ENCODE results near the gene CUBN. TPM values are rescaled to one million over a fixed set of nuclear protein-coding genes. Genes with fewer than 3 reads are reported as not detected.

The CUBN gene
- total RNA-seq, 1 experiment from 2014 or later, result not detected

DNA sequence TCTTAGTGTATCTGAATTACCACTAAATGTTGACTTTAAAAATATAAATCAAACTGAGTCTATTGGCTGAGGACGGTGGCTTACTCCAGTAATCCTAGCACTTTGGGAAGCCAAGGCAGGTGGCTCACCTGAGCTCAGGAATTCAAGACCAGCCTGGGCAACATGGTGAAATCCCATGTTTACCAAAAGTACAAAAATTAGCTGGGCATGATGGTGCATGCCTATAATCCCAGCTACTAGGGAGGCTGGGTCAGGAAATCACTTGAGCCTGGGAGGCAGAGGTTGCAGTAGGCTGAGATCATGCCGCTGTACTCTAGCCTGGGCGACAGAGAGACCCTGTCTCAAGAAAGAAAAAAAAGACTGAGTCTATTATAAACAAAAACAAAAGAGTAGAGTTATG, 205.9 kb downstream of the CUBN start:
- Histone ChIP-seq H3K36me3 (ENCODE audit: insufficient read depth, low read length) (no peaks in the 10 kb centered on the region), H3K27ac (ENCODE audit: low read length) (no peak overlapping the region), H3K4me3 (ENCODE audit: low read length) (no peak overlapping the region), H4K20me1 (ENCODE audit: insufficient read depth, low read depth, low read length) (no peaks in the 10 kb centered on the region), H3K9me3 (ENCODE audit: low read length) (no peaks in the 10 kb centered on the region), H3K9me2 (replicated peaks; ENCODE audit: insufficient read depth, low read length) (no peaks in the 10 kb centered on the region), H3K4me2 (ENCODE audit: low read depth, low read length, poor library complexity, severe bottlenecking) (no peak overlapping the region), H3K79me2 (ENCODE audit: low read length) (no peaks in the 10 kb centered on the region), H3K27me3 (ENCODE audit: low read length) (no peaks in the 10 kb centered on the region), H3K9ac (ENCODE audit: low read length) (no peak overlapping the region), H3K4me1 (ENCODE audit: low read length) (no peaks in the 10 kb centered on the region), H2AFZ (ENCODE audit: low read length) (no peak overlapping the region)
- DNase-seq, result no peak

DNA sequence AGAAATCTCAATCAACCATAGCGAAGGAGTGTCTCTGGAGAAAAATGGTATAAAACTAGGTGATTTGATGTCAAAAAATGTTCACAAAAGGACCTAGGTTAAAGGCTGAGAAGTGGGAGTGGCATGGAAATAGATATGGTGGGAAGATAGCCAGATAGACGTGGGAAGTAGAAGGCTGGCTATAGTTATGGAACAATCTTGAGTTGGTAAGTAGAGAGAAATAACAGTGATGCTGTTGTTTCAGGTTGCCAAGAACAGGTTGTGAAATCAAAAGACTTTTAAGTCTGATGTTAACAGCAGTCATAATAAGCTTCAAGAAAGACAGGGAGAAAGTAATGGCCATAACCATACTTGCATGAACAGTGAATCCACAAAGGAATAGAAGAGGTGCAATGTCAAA, 206.3 kb downstream of the CUBN start:
- no peaks in the 10 kb centered on the region for H3K36me3 ChIP-seq (ENCODE audit: insufficient read depth, low read length)
- H4K20me1 ChIP-seq (ENCODE audit: insufficient read depth, low read depth, low read length), result no peaks in the 10 kb centered on the region
- no peak overlapping the region for H3K4me3 ChIP-seq (ENCODE audit: low read length)
- H3K4me1 ChIP-seq (ENCODE audit: low read length), result no peaks in the 10 kb centered on the region
- H2AFZ ChIP-seq (ENCODE audit: low read length), result no peak overlapping the region
- no peaks in the 10 kb centered on the region for H3K27me3 ChIP-seq (ENCODE audit: low read length)
- no peaks in the 10 kb centered on the region for H3K9me2 ChIP-seq (replicated peaks; ENCODE audit: insufficient read depth, low read length)
- H3K27ac ChIP-seq (ENCODE audit: low read length), result no peak overlapping the region
- H3K79me2 ChIP-seq (ENCODE audit: low read length), result no peaks in the 10 kb centered on the region
- no peaks in the 10 kb centered on the region for H3K9me3 ChIP-seq (ENCODE audit: low read length)
- DNase-seq, result no peak
- H3K9ac ChIP-seq (ENCODE audit: low read length), result no peak overlapping the region
- H3K4me2 ChIP-seq (ENCODE audit: low read depth, low read length, poor library complexity, severe bottlenecking), result no peak overlapping the region

DNA sequence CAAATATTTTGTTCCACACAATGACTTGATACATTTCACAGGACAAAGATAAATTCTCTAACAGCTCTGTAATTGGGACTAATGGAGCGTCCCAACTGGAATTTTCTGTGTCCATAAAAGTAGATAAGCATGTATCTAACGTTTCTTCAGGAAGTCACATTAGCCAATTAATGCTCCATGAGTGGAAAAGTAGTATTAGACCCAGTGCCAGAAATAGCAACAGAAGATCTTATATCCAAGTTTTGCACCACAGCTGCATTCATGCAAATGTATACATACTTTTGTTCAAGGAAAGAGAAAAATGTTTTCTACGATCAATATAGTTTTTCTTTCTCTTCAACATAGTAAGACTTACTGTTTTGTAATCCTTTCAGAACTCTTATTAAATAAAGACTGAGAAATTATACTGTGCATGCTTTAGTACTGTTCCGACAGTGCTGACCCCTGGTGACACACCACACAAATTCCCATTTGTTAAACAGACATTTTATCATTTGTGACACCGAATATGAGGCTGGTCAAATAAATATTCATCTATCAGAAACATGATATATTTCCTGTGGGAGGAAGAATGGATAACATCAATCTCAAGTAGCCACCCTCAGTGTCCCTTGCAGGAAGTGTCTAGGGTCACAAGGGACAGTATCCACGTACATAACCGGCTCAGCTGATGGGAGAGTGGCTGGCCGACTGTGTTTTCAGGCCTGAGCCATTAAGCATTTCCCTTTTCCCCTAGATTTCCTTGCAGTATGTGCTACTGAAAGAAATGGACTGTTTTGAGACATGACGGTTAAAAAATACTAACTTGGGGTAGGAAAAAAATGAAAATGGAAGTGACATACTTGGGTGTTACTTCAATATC, 210.3 kb downstream of the CUBN start:
- Histone ChIP-seq H3K9me3 (ENCODE audit: low read length) (no peaks in the 10 kb centered on the region), H3K9ac (ENCODE audit: low read length) (no peak overlapping the region), H3K27ac (ENCODE audit: low read length) (no peak overlapping the region), H3K4me2 (ENCODE audit: low read depth, low read length, poor library complexity, severe bottlenecking) (no peak overlapping the region), H3K4me1 (ENCODE audit: low read length) (no peaks in the 10 kb centered on the region), H3K9me2 (replicated peaks; ENCODE audit: insufficient read depth, low read length) (no peaks in the 10 kb centered on the region), H3K4me3 (ENCODE audit: low read length) (no peak overlapping the region), H2AFZ (ENCODE audit: low read length) (no peak overlapping the region), H4K20me1 (ENCODE audit: insufficient read depth, low read depth, low read length) (no peaks in the 10 kb centered on the region), H3K79me2 (ENCODE audit: low read length) (no peaks in the 10 kb centered on the region), H3K36me3 (ENCODE audit: insufficient read depth, low read length) (no peaks in the 10 kb centered on the region), H3K27me3 (ENCODE audit: low read length) (no peaks in the 10 kb centered on the region)
- DNase-seq, result no peak

DNA sequence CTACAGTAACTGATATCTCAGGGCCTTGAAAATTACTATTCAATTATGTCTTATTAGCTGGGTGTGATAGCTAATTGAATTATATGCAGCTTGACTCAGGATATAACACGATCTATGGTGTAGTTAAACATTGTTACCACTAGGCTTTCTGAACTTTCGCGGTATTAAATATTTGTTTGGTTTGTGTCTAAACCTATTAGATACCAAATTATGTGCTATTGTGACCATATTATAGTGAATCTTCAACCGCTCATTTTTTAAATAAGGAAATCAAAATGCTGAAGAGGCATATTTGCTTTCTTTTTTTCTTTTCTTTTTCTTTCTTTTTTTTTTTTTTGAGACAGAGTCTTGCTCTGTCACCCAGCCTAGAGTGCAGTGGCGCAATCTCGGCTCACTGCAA, 213.1 kb downstream of the CUBN start:
- Histone ChIP-seq H2AFZ (ENCODE audit: low read length) (no peak overlapping the region), H3K27ac (ENCODE audit: low read length) (no peak overlapping the region), H3K79me2 (ENCODE audit: low read length) (no peaks in the 10 kb centered on the region), H3K9me2 (replicated peaks; ENCODE audit: insufficient read depth, low read length) (no peaks in the 10 kb centered on the region), H3K4me3 (ENCODE audit: low read length) (no peak overlapping the region), H3K4me1 (ENCODE audit: low read length) (no peaks in the 10 kb centered on the region), H3K36me3 (ENCODE audit: insufficient read depth, low read length) (no peaks in the 10 kb centered on the region), H3K9ac (ENCODE audit: low read length) (no peak overlapping the region), H3K9me3 (ENCODE audit: low read length) (no peaks in the 10 kb centered on the region), H4K20me1 (ENCODE audit: insufficient read depth, low read depth, low read length) (no peaks in the 10 kb centered on the region), H3K27me3 (ENCODE audit: low read length) (no peaks in the 10 kb centered on the region), H3K4me2 (ENCODE audit: low read depth, low read length, poor library complexity, severe bottlenecking) (no peak overlapping the region)
- DNase-seq, result no peak

DNA sequence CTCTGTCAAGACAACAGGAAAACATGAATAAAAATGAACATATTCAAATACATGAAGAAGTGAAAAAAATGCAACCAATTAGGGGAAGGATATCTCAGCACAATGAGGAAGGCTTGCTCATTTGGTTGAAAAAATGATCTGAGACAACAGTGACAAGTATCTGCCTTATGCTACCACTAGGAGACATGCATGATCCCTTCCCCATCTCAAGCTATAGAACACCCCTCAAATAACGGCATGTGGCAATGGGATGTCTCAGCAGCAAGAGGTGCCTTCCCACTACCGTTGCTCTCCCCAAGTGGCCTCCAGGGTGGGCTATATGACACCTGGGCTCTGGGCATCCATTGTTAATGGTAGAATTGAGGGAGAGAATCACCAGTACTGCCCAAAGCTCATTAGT, 214.3 kb downstream of the CUBN start:
- no peaks in the 10 kb centered on the region for H3K36me3 ChIP-seq (ENCODE audit: insufficient read depth, low read length)
- no peaks in the 10 kb centered on the region for H3K79me2 ChIP-seq (ENCODE audit: low read length)
- no peak overlapping the region for H3K9ac ChIP-seq (ENCODE audit: low read length)
- no peak overlapping the region for H3K4me2 ChIP-seq (ENCODE audit: low read depth, low read length, poor library complexity, severe bottlenecking)
- H4K20me1 ChIP-seq (ENCODE audit: insufficient read depth, low read depth, low read length), result no peaks in the 10 kb centered on the region
- H3K27me3 ChIP-seq (ENCODE audit: low read length), result no peaks in the 10 kb centered on the region
- H3K27ac ChIP-seq (ENCODE audit: low read length), result no peak overlapping the region
- no peaks in the 10 kb centered on the region for H3K9me3 ChIP-seq (ENCODE audit: low read length)
- no peaks in the 10 kb centered on the region for H3K9me2 ChIP-seq (replicated peaks; ENCODE audit: insufficient read depth, low read length)
- peak; percentile 49 for DNase-seq
- H3K4me1 ChIP-seq (ENCODE audit: low read length), result no peaks in the 10 kb centered on the region
- H3K4me3 ChIP-seq (ENCODE audit: low read length), result no peak overlapping the region
- no peak overlapping the region for H2AFZ ChIP-seq (ENCODE audit: low read length)

DNA sequence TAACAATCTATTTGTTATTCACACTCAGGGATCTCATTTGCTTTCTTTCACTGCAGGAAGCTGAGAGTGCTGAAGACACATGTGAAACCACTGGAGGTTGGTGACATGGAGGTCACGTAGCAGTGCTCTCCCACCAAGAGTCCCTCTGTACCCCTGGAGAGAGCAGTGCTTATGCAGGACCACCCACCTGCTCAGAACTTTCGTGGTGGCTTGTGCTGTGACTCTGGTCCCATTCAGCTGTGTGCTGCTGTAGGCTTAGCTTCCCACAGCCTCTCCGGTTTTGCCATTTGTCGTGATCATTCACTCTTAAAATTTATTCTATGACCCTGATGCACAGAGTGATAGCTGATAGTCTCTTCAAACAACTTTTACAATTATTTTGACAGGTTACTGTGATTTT, 216.3 kb downstream of the CUBN start:
- Histone ChIP-seq H3K9me3 (ENCODE audit: low read length) (no peaks in the 10 kb centered on the region), H4K20me1 (ENCODE audit: insufficient read depth, low read depth, low read length) (no peaks in the 10 kb centered on the region), H3K27me3 (ENCODE audit: low read length) (no peaks in the 10 kb centered on the region), H3K4me2 (ENCODE audit: low read depth, low read length, poor library complexity, severe bottlenecking) (no peak overlapping the region), H3K4me3 (ENCODE audit: low read length) (no peak overlapping the region), H3K27ac (ENCODE audit: low read length) (no peak overlapping the region), H2AFZ (ENCODE audit: low read length) (no peak overlapping the region), H3K9me2 (replicated peaks; ENCODE audit: insufficient read depth, low read length) (no peaks in the 10 kb centered on the region), H3K36me3 (ENCODE audit: insufficient read depth, low read length) (no peaks in the 10 kb centered on the region), H3K9ac (ENCODE audit: low read length) (no peak overlapping the region), H3K79me2 (ENCODE audit: low read length) (no peaks in the 10 kb centered on the region), H3K4me1 (ENCODE audit: low read length) (no peaks in the 10 kb centered on the region)
- no peak for DNase-seq

DNA sequence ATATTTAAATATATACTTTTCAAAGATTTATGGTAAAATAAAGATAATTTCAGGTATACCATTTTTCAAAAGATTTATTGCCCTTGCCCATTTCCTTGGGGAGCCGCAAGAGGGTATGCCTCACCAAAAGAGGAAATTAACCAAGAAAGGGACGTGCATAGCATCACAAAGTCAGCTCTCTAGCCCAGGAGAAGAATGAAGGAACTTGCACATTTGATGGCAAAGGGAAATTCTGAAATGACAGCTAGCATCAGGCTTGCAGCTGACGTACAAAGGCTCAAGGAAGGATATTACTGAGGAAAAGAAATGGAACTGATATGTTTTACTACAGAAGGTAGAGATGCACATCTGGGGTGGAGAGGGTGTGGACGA, 218.8 kb downstream of the CUBN start:
- Histone ChIP-seq H3K9me2 (replicated peaks; ENCODE audit: insufficient read depth, low read length) (no peaks in the 10 kb centered on the region), H3K79me2 (ENCODE audit: low read length) (no peaks in the 10 kb centered on the region), H2AFZ (ENCODE audit: low read length) (no peak overlapping the region), H3K4me3 (ENCODE audit: low read length) (no peak overlapping the region), H3K27me3 (ENCODE audit: low read length) (no peaks in the 10 kb centered on the region), H3K9ac (ENCODE audit: low read length) (no peak overlapping the region), H3K36me3 (ENCODE audit: insufficient read depth, low read length) (no peaks in the 10 kb centered on the region), H3K4me1 (ENCODE audit: low read length) (no peaks in the 10 kb centered on the region), H3K27ac (ENCODE audit: low read length) (no peak overlapping the region), H3K4me2 (ENCODE audit: low read depth, low read length, poor library complexity, severe bottlenecking) (no peak overlapping the region), H4K20me1 (ENCODE audit: insufficient read depth, low read depth, low read length) (no peaks in the 10 kb centered on the region), H3K9me3 (ENCODE audit: low read length) (no peaks in the 10 kb centered on the region)
- no peak for DNase-seq

DNA sequence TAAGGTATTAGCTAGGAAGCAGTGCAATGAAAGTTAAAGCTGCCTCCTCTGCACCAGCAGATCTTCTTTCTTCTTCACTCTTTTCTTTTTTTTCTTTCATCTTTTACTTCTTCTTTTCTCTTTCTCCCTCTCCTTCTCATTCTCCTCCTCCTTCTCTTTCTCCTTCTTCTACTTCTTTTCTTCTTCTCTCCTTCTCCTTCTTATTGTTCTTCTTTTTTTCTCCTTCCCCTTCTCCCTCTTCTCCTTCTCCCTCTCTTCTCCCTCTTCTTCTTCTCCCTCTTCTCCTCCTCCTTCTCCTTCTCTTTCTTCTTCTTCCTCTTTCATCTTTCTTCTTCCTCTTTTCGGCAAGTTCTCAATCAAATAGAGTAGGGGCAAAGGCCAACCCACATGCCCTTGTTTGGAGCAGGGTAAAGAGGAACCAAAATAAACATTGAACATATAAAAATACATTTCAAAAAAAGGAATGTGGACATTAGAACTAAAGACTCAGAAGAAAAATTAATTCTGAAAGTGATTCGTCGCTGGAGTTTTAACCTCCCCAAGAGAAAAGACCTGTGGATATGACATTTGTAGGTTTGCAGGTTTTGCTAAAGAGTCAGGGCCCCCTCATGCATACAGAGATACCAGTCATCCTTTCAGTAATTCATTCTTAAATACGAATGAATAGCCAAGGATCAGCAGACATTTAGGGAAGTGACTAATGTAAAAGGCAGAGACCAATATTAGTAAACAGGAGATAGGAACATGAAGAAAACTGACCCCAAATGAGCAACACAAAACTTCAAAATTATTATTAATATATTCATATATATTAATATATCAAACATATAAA, 219.4 kb downstream of the CUBN start:
- Histone ChIP-seq H3K4me1 (ENCODE audit: low read length) (no peaks in the 10 kb centered on the region), H4K20me1 (ENCODE audit: insufficient read depth, low read depth, low read length) (no peaks in the 10 kb centered on the region), H3K27ac (ENCODE audit: low read length) (no peak overlapping the region), H3K4me3 (ENCODE audit: low read length) (no peak overlapping the region), H3K27me3 (ENCODE audit: low read length) (no peaks in the 10 kb centered on the region), H2AFZ (ENCODE audit: low read length) (no peak overlapping the region), H3K4me2 (ENCODE audit: low read depth, low read length, poor library complexity, severe bottlenecking) (no peak overlapping the region), H3K79me2 (ENCODE audit: low read length) (no peaks in the 10 kb centered on the region), H3K9me3 (ENCODE audit: low read length) (no peaks in the 10 kb centered on the region), H3K9me2 (replicated peaks; ENCODE audit: insufficient read depth, low read length) (no peaks in the 10 kb centered on the region), H3K9ac (ENCODE audit: low read length) (no peak overlapping the region), H3K36me3 (ENCODE audit: insufficient read depth, low read length) (no peaks in the 10 kb centered on the region)
- DNase-seq, result no peak
